OCI-LY1 (cell line): ENCODE data around the gene WWOX.

Source experiments
- H2AFZ ChIP-seq: fragments of 200-600 bp; sonication (generic), shearing (Covaris generic); 2 replicates; pipeline ENCODE4 v1.6.0; 2014; ENCODE audit warnings: antibody characterized with exemption, mild to moderate bottlenecking, low read length
- H3F3A ChIP-seq: fragments of 200-600 bp; sonication (generic), shearing (Covaris generic); 2 replicates; pipeline ENCODE4 v1.6.0; 2014; ENCODE audit warnings: mild to moderate bottlenecking, antibody characterized with exemption, low read length, moderate library complexity; ENCODE audit not compliant: insufficient read depth
- H3K27ac ChIP-seq: fragments of 200-600 bp; sonication (generic); 2 replicates; pipeline ENCODE4 v1.5.1; 2014; ENCODE audit warnings: low read length, mixed run types, mild to moderate bottlenecking, low read depth; ENCODE audit not compliant: poor library complexity, severe bottlenecking
- H3K27me3 ChIP-seq: fragments of 200-600 bp; sonication (generic); 2 replicates; pipeline ENCODE4 v1.6.0; 2014; ENCODE audit warnings: antibody characterized with exemption, mild to moderate bottlenecking, low read length, moderate library complexity; ENCODE audit not compliant: insufficient read depth
- H3K36me3 ChIP-seq: fragments of 200-600 bp; sonication (generic); 2 replicates; pipeline ENCODE4 v1.6.1; 2014; ENCODE audit warnings: mild to moderate bottlenecking, antibody characterized with exemption, low read length, moderate library complexity, mixed read lengths; ENCODE audit not compliant: insufficient read depth
- H3K4me1 ChIP-seq: fragments of 200-600 bp; sonication (generic); 2 replicates; pipeline ENCODE4 v1.5.1; 2014; ENCODE audit warnings: mild to moderate bottlenecking, low read length, moderate library complexity; ENCODE audit not compliant: insufficient read depth, severe bottlenecking
- H3K4me2 ChIP-seq: fragments of 200-600 bp; sonication (generic), shearing (Covaris generic); 2 replicates; pipeline ENCODE4 v1.6.1; 2014; ENCODE audit warnings: low read length
- H3K4me3 ChIP-seq: fragments of 200-600 bp; sonication (generic); 2 replicates; pipeline ENCODE4 v1.5.1; 2014; ENCODE audit warnings: low read length, low read depth, mild to moderate bottlenecking, mixed read lengths; ENCODE audit not compliant: poor library complexity, severe bottlenecking
- H3K79me2 ChIP-seq: fragments of 200-600 bp; shearing (Covaris generic); 2 replicates; pipeline ENCODE4 v1.6.1; 2016; ENCODE audit warnings: mixed run types, low read length, mixed read lengths; ENCODE audit not compliant: insufficient read depth
- H3K9ac ChIP-seq: fragments of 200-600 bp; sonication (generic), shearing (Covaris generic); 2 replicates; pipeline ENCODE4 v1.6.1; 2014; ENCODE audit warnings: mild to moderate bottlenecking, low read length, mixed read lengths
- H3K9me2 ChIP-seq: fragments of 200-600 bp; sonication (generic), shearing (Covaris generic); 2 replicates; pipeline ENCODE4 v1.6.1; 2014; ENCODE audit warnings: low read depth, mild to moderate bottlenecking, low read length, mixed read lengths
- H3K9me3 ChIP-seq: fragments of 200-600 bp; shearing (Covaris generic); 2 replicates; pipeline ENCODE4 v1.6.1; 2014; ENCODE audit warnings: low read length, mixed read lengths
- H4K20me1 ChIP-seq: fragments of 200-600 bp; sonication (generic), shearing (Covaris generic); 2 replicates; pipeline ENCODE4 v1.6.0; 2016; ENCODE audit warnings: mild to moderate bottlenecking, low read length; ENCODE audit not compliant: insufficient read depth
- CTCF ChIP-seq: fragments of 200-600 bp; sonication (generic), shearing (Covaris generic); IDR thresholded peaks from 2 replicates; pipeline ENCODE4 v1.5.1; 2017; ENCODE audit warnings: mild to moderate bottlenecking, antibody characterized with exemption, low read length, moderate library complexity, mixed read lengths
- EZH2 ChIP-seq: fragments of 200-600 bp; sonication (generic), shearing (Covaris generic); IDR thresholded peaks from 2 replicates; pipeline ENCODE4 v1.8.0; 2017; ENCODE audit warnings: borderline replicate concordance, mixed run types, mild to moderate bottlenecking, antibody characterized with exemption, low read length, moderate library complexity, mixed read lengths

WWOX gene

GRCh38 chr16:78333808-78334207 lies 234.4 kb downstream of the WWOX start:
- Histone ChIP-seq H3K9me3 (no peaks in the 10 kb centered on the region), H2AFZ (no peak overlapping the region), H4K20me1 (no peaks in the 10 kb centered on the region), H3K4me1 (no peaks in the 10 kb centered on the region), H3K79me2 (no peaks in the 10 kb centered on the region), H3K4me3 (no peak overlapping the region), H3K9ac (no peak overlapping the region), H3K4me2 (no peak overlapping the region), H3K9me2 (no peaks in the 10 kb centered on the region), H3F3A (no peaks in the 10 kb centered on the region), H3K27ac (no peak overlapping the region), H3K27me3 (no peaks in the 10 kb centered on the region), H3K36me3 (no peaks in the 10 kb centered on the region)
- TF ChIP-seq EZH2 (no peak), CTCF (no peak)

- Histone ChIP-seq H3K79me2 (no peaks in the 10 kb centered on the region), H2AFZ (no peak overlapping the region), H3K9me2 (no peaks in the 10 kb centered on the region), H3K27me3 (no peaks in the 10 kb centered on the region), H3K27ac (no peak overlapping the region), H3K4me1 (no peaks in the 10 kb centered on the region), H3K9me3 (no peaks in the 10 kb centered on the region), H3K4me2 (no peak overlapping the region), H3K9ac (no peak overlapping the region), H4K20me1 (no peaks in the 10 kb centered on the region), H3F3A (no peaks in the 10 kb centered on the region), H3K4me3 (no peak overlapping the region), H3K36me3 (no peaks in the 10 kb centered on the region)
- TF ChIP-seq EZH2 (no peak), CTCF (no peak)
Observed at GRCh38 chr16:78340590-78340989, 241.1 kb downstream of the WWOX start.

- Histone ChIP-seq H3K4me2 (no peak overlapping the region), H2AFZ (no peak overlapping the region), H3K4me3 (no peak overlapping the region), H4K20me1 (no peaks in the 10 kb centered on the region), H3K79me2 (no peaks in the 10 kb centered on the region), H3K36me3 (no peaks in the 10 kb centered on the region), H3K4me1 (no peaks in the 10 kb centered on the region), H3F3A (no peaks in the 10 kb centered on the region), H3K9me3 (no peaks in the 10 kb centered on the region), H3K9me2 (no peaks in the 10 kb centered on the region), H3K9ac (no peak overlapping the region), H3K27ac (no peak overlapping the region), H3K27me3 (no peaks in the 10 kb centered on the region)
- TF ChIP-seq CTCF (no peak), EZH2 (no peak)
Observed at GRCh38 chr16:78348068-78348467, 248.6 kb downstream of the WWOX start.
